ENCODE results near the gene HSP90B1.

HSP90B1 gene

GRCh38 chr12:103978384-103978982 is 48.3 kb downstream of the HSP90B1 start:
- DNase-seq, result no peak

GRCh38 chr12:103986829-103987228 is 56.6 kb downstream of the HSP90B1 start:
- no peak for DNase-seq

- DNase-seq, result no peak
These were observed 64.0 kb downstream of the HSP90B1 start for GRCh38 chr12:103994235-103994634.

GRCh38 chr12:103996595-103996994 is 66.4 kb downstream of the HSP90B1 start:
- DNase-seq, result no peak

GRCh38 chr12:103997286-103997900 is 67.2 kb downstream of the HSP90B1 start:
- DNase-seq, result no peak

All from stimulated activated naive CD4-positive, alpha-beta T cell (primary cell).